Stimulated activated CD4-positive, alpha-beta T cell treated with anti-CD3 and anti-CD28 coated beads, Interleukin-4, amount 100 ng/mL, for 1 hour (primary cell): ENCODE data around the gene TMEM185B.
"Not testable (repeated sequence)": the region's sequence is repeated elsewhere in the genome, so short reads cannot be mapped to it uniquely, and the experiment has no call there.

Experiments used
- DNase-seq: peaks from one replicate; pipeline ENCODE4 v3.0.0-alpha.2; 2020

The TMEM185B gene

DNA sequence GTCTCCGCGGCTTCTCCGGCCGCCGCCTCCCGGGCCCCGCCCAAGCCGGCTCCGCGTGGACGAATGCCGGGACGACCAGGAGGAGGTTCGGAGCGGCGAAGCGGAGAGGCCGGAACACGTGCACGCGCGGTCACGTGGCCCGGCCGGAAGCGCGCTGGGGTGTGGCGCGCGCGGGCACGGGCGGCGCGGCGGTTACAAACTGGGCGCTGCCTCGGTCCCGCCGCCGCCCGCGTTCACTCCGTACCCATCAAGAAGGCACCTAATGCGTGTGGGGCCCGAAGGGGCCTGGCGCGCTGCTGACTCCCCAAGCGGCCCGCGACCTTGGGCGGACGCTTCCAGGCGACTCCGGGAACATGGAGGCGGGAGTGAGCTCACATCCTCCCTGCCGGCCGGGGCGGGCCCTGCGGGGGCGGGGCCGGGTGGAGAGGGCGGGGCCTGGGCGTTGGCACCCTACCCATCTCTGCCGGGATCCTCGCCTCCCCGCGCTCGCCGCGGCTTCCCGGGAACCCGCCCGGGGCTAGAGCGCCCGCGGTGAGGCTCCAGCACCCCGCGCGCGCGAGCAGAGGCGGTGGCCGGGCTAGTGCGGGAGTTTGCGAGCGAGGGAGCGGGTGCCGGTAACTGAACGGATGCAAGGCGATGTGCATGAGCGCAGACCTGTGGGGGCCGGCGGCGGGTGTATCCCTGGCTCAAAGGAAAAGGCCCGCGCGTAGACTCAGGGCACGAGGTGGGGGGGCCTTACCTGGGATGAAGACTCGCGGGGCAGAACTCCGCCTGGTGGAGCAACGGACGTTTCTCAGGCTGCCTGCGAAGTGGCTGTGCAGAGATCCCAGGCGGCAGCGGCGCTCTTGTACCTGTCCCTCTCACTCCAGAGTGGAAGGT is at the start of gene TMEM185B:
Gene TMEM185B, minus strand, starts transcription at position 367 of the 879 bp plus-strand sequence. CDS start 424 bp downstream, outside the sequence.
- peak; percentile 91 for DNase-seq

DNA sequence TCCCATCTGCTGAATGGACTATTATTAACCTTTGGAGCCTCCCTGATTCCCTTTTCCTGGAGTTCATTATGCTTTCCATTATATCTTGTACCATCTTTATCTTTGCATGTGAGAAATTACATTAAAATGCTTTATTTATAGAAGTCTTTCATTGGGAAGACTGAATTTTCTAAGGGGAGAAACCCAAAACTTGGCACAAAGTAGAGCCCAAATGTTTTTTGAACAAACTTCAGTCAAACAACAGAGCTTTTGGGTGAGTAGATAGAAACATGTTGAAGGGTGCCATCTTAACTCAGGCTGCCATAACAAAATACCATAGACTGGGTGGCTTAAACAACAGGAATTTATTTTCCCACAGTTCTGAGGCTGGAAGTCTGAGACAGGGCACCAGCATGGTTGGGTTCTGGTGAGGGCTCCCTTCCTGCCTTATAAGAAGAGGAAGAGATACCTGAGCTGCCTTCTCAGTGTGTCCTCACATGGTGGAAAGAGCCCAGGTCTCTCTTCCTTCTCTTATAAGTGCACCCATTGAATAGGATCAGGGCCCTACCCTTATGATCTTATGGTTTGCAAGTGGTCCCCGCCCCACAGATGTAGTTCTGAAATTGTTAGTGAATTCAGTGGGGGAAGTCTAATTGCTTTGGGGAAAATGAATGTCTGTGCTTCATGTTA is 48.6 kb upstream of the TMEM185B start:
- no peak for DNase-seq

DNA sequence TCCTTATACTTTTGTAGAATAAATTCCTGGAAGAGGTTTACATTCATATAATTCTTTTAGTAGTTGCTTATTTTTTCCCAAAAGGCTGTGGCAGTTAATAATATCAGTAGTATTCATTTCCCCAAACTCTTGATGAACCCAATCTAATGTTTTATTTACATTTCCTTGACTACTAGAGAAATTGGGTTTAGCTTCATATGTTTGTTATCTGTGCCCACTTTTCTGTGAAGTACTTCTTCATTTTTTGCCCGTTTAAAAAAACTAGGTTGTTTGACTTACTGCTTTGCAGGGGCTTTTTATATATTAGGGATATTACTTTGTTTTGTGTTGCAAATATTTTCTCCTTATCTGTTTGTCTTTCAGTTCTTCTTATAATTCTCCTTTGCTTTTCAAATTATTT is 46.6 kb upstream of the TMEM185B start:
- no peak for DNase-seq

DNA sequence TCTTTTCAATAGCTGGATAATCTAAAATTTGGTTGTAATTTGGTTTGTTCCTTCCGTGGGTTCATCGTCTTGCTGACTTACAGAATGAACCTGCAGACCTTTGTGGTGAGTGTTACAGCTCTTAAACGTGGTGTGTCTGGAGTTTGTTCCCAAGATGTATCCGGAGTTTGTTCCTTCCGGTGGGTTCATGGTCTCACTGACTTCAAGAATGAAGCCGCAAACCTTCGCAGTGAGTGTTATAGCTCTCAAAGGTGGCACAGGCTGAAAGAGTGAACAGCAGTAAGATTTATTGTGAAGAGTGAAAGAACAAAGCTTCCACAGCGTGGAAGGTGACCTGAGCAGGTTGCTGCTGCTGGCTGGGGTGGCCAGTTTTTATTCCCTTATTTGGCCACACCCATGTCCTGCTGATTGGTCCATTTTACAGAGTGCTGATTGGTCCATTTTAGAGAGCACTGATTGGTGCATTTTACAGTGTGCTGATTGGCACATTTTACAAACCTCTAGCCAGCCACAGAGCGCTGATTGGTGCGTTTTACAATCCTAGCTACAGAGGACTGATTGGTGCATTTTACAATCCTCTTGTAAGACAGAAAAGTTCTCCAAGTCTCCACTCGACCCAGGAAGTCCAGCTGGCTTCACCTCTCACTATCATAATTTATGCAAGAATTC is 46.0 kb upstream of the TMEM185B start:
- no peak for DNase-seq

DNA sequence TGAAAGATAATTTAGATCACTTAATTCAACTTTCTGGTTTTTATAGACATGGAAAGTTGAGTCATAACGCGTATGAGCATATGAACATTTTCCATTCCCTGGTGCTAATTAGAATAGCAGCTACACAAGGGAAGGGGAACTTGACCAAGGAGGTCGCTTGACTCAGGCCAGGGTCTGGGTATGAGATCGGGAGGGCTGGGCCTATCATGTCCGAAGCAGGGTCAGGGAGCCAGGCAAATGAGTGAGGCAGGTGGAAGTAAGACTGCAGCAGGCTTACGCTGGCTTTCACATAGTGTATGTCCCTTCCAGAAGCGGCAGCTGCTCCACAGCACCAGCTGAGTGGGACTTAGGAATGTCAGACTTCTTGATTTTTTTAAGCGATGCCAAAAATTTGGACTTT is 44.1 kb upstream of the TMEM185B start:
- no peak for DNase-seq

DNA sequence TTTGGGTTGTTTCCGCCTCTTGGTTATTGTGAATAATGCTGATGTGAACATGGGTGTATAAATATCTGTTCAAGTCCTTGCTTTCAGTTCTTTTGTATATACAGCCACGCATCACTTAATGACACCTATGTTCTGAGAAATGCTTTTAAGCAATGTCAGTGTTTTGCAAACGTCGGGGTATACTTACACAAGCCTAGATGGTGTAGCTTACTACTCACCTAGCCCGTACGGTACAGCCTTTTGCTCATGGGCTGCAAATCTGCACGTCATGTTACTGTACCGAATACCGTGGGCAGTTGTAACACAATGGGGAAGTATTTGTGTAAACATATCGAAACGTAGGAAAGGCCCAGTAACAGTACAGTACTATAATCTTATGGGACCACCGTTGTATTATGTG is 41.8 kb upstream of the TMEM185B start:
- DNase-seq: no peak

DNA sequence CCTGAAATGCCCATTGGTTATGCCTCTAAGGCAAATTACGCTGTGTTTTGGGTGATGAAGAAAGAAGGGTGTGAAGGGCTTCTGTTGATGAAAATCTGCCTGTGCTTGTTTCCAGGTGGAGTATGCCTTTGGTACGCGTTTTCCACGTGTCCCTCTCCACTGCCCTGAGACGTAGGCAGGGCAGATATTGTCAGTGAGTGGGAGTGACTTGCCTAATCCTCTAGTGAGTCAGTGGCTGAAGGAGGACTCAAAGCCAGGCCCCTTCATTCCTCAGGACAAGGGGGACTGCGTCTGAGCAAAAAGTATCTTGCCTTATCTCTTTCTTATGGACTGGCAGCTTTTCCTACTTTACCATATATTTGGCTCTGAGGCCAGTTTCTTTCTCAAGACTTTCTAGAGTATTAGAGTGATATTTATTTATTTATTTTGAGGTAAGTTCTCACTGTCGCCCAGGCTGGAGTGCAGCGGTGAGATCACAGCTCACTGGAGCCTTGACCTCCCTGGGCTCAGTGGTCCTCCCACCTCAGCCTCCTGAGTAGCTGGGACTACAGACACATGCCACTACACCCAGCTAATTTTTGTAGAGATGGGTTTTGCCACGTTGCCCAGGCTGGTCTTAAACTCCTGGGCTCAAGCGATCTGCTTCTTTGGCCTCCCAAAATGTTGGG is 39.7 kb upstream of the TMEM185B start:
- DNase-seq: no peak

DNA sequence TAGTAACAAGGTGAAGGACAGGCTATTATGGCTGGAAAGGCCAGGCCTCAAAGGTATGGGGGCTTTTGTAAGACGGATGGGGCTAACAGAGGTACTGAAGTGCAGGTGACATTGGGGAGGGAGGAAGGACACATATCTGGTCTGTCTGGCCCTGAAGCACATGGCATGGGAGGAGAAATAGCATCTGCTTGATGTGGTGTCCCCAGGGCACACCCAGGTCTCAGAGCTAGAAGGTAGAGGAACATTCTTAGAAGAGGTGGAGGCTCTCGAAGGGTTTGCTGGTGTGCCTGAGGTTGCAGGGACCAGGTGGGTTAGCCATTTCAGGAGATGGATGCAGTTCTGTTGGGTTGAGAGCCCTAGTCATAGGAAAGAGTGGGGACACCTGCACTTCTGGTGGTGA is 39.0 kb upstream of the TMEM185B start:
- no peak for DNase-seq

DNA sequence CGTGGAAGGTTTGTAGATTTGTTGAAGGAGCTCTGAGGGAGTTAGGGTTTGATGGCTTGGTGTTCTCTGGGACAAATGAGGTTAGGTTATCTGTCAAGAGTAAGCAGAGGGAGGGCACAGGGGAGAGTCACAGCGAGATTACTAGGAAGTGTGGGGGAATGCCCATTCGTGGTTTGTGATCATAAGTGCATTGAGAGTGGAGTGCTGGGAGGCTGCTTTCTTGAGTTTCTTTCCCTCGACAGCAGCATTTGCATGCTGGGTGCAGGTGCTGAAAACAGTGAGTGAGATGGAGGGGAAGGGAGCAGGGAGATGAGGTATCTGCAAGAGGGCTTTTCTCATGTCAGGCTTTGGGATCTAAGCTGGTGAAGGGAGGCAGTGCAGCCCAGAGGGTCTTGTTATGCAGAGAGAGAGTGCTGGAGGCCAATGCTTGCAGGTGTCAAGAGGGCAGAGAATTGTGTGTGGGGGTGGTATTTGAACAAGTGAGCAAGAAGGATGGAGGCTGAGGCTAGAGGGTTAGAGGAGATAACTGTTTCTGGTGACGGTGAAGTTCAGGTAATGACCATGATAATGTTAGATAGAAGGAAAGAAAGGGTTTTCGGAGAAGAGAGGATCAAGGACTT is 38.3 kb upstream of the TMEM185B start:
- DNase-seq: peak; percentile 40

DNA sequence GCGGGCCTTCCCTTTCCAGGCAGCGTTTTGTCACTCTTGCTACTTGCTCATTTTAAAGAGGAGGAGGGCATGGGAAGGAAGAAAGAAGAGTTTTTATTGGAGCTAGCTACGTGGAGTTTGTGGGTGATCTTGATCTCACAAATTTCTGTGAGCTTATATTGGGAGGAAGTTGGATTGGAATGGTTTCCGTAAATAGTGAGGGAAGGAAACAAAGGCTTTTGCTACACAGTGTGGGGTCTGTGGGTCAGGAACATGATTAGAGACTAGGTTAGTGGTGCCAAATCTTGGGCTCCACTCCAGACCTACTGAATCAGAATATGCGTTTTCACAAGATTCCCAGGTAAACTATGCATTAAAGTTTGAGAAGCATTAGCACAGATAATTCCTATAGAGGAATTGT is 37.5 kb upstream of the TMEM185B start:
- no peak for DNase-seq

DNA sequence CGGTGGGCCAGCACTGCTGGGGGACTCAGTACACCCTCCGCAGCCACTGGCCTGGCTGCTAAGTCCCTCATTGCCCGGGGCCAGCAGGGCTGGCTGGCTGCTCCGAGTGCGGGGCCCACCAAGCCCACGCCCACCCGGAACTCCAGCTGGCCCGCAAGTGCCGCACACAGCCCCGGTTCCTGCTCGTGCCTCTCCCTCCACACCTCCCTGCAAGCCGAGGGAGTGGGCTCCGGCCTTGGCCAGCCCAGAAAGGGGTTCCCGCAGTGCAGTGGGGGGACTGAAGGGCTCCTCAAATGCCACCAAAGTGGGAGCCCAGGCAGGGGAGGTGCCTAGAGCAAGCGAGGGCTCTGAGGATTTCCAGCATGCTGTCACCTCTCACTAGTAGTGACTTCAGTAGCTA is 36.7 kb upstream of the TMEM185B start:
- DNase-seq: not testable (repeated sequence)

DNA sequence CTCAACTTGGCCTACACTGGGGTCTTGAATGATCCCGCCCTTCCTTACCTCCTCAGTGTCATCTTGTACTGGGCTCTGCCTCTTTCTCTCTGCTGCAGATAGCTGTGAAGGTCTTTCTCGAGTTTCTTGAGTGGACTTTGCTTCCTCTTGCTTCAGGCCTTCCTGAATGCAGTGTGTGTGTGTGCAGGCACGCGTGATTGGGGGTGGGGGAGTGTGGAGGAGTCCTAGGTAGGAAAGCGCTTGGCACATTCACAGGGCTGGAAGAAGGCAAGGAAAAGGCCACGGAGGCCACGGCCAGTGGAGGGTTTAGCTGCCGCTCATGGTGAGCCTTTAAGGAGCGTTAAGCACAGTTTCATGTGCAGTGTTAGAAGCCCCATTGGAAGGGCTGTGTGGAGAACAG is 35.0 kb upstream of the TMEM185B start:
- no peak for DNase-seq

DNA sequence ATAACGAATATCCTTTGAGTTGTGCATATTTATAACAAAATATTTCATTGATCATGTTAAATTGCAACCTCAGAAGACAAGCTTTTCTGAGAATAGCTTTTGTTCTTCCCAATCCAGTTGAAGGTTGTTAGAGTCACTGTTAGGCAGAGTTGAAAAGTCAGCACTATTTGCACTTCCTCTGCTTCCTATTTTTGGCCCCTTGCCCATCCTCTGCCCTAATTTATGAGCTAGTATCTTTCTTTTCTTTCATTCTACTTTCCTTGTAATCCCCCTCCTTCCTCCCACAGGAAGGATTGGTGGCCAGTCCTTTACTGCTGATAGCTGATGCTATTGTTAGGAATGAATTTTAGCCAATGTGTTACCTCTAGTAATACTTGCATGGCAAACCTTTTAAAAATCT is 34.3 kb upstream of the TMEM185B start:
- no peak for DNase-seq

DNA sequence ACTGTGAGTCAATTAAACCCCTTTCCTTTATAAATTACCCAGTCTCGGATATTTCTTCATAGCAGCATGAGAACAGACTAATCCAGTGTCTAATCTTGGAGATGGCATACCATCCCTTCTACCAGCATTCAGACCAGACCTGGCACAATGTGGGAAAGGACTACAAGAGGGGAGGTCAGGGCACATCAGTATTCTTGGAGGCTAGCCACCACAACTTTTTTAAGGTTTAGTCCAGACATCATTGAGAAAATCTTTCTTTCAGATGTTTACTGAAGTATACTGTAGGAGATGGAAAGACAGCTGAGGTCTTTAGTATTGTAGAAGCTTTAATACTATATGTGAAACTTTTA is 33.4 kb upstream of the TMEM185B start:
- no peak for DNase-seq

DNA sequence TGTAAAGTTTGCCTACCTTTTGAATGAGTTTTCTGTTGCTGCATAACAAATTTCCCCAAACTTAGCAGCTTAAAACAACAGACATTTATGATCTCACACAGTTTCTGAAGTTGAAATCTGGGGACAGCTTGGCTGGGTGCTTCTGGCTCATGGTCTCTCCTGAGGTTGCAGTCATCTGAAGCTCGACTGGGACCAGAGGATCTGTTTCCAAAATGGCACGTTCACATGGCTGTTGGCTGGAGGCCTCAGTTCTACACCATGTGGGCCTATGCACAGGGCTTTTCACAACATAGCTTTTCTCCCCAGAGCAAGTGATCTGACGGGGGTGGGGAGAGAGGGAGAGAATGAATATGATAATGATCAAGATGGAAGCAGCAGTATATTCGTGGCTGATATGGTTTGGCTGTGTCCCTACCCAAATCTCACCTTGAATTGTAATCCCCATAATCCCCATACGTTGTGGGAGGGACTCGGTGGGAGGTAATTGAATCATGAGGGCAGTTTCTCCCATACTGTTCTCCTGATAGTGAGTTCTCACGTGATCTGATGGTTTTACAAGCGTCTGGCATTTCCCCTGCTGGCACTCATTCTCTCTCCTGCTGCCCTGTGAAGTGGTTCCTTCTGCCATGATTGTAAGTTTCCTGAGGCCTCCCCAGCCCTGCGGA is 32.9 kb upstream of the TMEM185B start:
- no peak for DNase-seq

DNA sequence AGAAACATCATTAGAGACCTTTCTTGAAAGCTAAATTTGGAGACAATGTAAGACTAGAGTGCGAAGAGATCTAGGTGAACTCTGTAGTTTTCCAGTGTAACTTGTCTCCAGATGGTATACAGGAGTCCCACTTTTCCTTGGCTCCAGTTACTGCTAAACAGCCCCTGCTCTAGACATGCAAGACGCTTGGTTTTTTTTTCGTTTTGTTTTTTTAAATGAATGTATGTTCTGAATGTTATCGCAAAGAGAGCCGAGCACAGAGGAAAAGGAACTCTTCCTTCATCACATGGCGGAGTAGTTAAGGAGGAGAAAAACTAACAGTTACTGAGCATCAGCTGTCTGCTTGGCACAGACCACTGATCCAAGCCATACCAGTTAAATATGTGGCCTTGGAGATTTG is 31.9 kb upstream of the TMEM185B start:
- no peak for DNase-seq

DNA sequence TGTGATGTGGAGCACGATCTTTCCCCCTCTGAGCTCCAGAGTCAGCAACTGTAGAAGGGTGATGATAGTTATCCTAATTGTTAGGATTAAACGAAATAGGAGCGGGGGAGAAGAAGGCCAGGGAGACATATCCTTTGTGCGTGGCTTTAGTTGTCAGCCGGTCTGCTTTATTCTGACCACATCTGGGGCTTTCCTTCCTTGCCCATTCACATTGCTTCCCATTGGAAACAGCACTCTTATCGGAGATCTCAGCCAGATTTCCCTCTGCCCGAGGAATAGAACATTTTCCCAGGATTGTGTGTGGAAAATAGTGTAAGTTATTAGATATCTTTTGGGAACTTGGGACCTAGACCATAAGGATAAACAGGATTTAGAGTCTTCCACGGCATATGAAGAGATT is 31.0 kb upstream of the TMEM185B start:
- DNase-seq: no peak

DNA sequence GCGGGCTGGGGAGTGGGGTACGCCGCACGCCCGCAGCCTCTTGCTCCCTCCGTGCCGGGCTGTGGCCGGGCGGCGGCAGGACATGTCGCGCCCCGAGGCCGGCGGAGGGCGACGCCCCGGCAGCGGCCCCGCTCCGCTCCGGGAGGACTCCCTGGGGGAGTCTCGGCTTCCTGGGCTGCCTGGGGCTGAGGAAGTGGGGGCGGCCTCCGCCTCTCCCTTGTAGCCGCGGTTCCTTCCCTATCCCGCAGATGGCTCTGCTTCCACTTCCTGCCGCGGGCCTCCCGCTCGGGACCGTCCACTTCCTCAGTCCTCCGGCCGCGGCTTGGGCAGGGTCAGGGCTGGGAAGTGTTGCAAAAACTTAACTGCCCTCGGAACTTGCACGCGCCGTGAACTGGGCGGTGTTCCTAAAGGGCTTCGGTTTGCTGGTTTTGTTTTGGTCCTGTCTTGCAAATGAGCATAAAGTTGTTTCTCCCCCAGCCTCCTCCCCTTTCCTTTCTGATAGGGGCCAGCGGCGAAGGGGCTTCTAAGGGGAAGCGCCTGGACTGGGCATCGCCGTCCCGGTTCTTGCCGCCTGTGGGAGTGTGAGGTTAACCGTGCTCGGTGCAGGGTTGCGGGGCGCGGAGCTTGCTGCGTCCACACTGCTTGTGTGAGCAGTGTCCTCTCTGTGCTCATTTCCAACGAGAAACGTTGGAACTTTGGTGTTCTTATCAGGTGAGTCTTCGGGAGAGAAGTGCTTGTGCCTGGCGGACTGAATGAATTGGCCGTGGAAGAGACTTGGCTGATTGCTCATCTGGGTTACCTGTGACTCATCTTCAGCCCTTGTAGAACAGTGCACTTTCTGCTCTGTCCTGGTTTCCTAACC is 30.1 kb upstream of the TMEM185B start:
- DNase-seq: peak; percentile 33

DNA sequence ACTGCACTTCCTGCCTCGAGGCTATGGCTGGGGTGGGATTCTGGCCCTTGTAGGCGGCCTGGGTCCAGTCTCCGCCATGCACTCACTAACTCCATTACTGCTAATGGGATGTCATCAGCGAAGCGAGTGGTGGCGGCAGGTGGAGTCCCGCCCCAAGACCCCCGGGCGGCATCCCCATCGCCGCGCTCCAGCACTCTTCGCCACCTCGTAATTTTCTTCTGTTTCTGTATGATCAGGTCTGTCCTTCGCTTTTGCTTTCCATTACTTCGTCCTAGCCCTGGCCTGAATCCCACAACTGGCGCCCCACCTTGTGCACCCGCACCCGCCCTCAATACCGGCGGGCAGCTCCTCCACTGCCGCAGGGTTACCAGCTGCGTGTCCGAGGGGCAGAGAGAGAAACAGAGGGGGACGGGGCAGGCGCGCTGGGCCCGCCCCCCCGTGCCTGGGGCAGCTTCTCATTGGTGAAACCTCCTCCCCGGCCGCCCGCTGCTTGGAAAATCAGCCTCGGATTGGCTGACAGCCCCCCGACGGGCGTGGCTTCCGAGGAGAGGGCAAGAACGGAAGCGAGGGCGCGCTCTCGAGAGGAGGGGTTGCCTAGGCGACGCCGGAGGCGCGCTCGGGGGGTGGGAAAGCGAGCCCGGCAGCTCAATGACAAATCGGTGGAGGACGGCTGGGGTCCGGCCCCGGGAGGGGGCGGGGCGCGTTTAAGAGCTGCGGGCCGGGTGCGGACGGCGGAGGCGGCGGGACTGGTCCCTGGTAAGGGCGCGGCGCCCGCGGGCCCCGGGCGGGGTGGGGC is 29.2 kb upstream of the TMEM185B start, which contains the start of gene RALB:
Gene RALB, plus strand, starts transcription at position 628 of the 796 bp plus-strand sequence. CDS start 25,813 bp downstream, outside the sequence.
- peak; percentile 99 for DNase-seq

DNA sequence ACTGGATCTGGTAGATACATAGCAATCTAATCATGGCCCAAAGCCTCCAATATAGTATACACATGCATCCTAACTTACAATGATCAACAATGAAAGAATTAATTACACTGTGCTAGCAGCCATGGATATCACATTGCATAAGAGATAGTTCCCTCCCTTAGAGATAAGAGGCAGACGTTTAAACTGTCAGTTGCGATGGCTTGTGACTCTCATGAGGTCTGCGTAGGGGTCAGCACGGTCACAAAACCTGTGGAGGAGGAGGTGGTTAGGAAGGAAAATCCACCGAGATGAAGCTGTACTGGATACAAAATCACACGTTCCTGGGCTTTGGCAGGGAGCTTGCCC is 28.7 kb upstream of the TMEM185B start:
- DNase-seq: no peak
